Hematopoietic multipotent progenitor cell treated with erythropoietin and hydrocortisone succinate and interleukin-3 and kit ligand, for 6 days (in vitro differentiated cells): ENCODE measurements around the gene SLC25A40.
A peak's percentile ranks its signal among the peaks of the same experiment; 100 is the strongest.
"Not testable (repeated sequence)": the region's sequence is repeated elsewhere in the genome, so short reads cannot be mapped to it uniquely, and the experiment has no call there.

ENCODE experiments used
- DNase-seq: peaks from one replicate; pipeline ENCODE4 v3.0.0-alpha.2; 2015

The SLC25A40 gene

DNA sequence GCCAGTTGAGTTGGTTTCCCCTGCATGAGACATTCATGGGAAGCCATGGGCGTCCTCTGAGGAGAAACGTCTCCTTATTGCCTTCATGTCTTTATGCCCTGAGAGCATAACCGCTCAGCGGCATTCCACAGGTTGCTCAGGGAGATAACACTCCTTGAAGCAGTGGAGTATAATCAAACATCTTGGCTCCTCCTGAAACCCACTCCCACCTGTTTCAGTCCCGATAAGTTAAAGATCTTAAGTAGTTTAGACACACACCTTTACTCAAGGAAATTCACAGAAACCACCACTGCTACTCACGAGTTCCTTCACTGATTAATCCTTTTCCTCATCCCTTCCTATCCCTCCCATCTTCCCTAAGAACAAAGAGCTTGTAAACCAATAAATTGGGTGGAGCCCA lies 9.6 kb downstream of the SLC25A40 start:
- DNase-seq: not testable (repeated sequence)

- DNase-seq: no peak
Measured at GRCh38 chr7:87866089-87866488, 10.1 kb downstream of the SLC25A40 start.

DNA sequence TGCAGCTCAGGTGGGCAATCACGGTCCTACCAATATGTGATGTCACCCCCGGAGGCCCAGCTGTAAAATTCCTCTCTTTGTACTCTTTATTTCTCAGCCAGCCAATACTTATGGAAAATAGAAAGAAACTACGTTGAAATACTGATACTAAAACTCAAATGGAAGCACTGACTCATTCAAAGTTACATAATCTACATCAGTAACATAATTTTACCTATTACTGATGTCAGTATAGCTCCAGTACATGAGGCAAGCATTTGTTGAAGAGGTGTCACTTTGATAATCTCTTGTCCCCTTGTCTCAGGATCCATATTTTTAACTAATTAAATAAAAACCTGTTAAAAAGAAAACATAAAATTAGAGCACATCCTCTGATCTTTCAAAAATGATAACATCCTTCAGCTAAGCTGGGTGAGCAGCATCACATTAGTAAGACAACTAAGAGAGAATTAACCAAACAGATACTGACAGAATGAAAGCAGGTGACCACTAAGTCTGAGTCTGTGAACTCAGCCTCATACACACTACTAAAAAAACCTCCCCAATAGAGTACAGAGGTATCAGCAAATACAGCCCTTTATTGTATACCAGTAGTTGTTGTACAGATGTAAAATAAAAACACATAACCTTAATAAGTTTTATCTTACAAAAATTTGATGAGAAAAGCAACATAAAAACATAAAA lies 17.6 kb downstream of the SLC25A40 start:
- no peak for DNase-seq

DNA sequence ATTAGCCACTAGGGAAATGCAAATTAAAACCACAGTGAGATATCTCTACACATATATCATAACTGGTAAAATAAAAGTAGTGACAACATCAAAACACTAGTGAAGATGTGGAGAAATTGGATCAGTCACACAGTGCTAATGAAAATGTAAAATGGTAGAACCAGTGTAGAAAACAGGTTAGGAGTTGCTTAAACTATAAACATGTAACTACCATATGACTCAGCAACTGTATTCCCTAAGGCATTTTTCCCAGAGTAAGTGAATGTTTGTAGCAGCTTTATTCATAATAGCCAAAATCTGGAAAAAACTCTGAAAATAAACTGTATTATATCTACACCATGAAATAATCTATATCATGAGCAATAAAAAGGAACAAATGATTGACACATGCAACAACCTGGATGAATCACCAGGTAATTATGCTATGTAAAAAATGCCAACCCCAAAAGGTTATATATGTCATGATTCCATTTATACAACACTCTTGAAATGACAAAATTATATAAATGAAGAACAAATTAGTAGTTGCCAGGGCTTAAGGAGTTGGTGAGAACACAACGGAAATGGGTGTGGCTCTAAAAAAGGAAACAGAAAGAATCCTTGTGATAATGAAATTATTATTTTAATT lies 22.8 kb downstream of the SLC25A40 start:
- peak; percentile 35 for DNase-seq

- no peak for DNase-seq
Measured at GRCh38 chr7:87852306-87852705, 23.9 kb downstream of the SLC25A40 start.

DNA sequence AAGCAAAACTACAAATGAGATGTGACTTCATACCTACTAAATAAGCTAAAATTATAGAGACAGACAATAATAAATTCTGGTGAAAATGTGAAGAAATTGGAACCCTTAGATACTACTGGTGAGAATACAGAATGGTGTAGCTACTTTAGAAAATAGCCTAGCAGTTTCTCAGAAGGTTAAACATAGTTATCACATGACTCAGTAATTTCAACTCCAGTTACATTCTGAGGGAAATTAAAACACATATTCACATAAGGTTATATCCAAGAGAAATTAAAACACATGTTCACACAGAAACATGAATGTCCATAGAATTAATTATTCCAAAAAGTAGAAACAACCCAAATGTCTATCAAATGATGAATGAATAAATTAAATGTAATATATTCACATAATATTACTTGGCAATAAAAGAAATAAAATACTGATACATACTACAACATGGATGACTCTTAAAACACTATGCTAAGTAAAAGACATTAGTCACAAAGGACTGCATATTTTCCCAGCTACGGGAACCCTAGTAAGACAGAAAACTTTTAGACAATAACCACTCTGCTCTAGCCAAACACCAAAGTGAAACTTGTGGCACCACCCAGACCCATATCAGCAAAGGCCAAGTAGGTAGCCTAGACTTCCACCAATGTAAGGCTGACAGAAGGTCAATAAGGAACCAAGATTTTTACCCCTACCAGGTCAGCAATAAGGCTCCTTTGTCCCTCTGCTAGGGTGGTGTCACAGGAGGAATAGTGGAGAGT lies 25.1 kb downstream of the SLC25A40 start:
- DNase-seq: peak; percentile 33

GRCh38 chr7:87837597-87837996 lies 38.6 kb downstream of the SLC25A40 start:
- no peak for DNase-seq

DNA sequence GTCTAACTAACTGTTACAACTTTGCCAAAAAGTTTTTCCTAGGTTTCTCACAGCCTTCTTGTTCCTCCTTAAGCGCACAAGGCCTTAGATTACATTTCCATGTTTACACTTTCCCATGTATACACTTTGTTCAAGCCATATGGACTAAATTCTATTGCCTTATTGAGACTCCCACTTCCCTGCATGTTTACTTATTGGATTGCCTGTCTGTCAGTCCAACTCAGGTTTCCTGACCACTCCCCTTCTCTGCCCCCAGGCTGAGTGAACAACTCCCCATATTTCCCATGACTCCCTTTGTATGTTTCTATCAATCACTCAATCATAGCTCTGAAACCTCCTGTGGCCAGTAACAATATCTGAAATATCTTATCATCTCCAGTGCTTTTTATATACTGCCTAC lies 43.0 kb downstream of the SLC25A40 start:
- peak; percentile 4 for DNase-seq

- no peak for DNase-seq
Measured at GRCh38 chr7:87831097-87831496, 45.1 kb downstream of the SLC25A40 start.

DNA sequence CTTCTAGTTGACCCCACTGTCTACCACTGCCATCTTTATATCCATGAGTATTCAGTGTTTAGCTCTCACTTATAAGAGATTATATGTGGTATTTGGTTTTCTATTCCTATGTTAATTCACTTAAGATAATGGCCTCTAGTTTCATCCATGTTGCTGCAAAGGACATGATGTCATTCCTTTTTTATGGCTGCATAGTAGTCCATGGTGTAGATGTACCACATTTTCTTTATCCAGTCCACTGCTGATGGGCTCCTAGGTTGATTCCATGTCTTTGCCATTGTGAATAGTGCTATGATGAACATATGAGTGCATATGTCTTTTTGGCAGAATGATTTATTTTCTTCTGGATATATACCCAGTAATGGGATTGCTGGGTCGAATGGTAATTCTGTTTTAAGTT lies 47.8 kb downstream of the SLC25A40 start:
- DNase-seq: not testable (repeated sequence)

- not testable (repeated sequence) for DNase-seq
Measured at GRCh38 chr7:87825369-87825768, 50.8 kb downstream of the SLC25A40 start.

DNA sequence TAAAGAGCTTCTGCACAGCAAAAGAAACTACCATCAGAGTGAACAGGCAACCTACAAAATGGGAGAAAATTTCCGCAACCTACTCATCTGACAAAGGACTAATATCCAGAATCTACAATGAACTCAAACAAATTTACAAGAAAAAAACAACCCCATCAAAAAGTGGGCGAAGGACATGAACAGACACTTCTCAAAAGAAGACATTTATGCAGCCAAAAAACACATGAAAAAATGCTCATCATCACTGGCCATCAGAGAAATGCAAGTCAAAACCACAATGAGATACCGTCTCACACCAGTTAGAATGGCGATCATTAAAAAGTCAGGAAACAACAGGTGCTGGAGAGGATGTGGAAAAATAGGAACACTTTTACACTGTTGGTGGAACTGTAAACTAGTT lies 54.1 kb downstream of the SLC25A40 start:
- not testable (repeated sequence) for DNase-seq

DNA sequence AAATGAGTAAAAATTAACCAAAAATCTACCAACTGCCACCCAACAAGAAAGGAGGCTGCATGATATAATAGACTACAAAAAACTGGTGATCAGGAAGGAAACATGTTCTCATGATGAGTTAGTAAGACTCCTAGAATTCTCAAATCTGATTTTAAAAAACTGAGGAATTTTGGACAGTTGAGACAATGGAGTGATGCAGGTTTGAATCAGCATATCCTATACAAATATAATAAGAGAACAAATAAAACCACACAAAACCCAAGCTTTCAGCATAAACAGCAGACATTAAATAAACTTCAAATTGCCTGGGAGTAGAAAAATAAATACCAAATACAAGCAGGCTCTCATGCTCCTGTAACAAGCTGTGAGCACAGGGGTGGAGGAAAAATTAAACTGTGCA lies 57.8 kb downstream of the SLC25A40 start:
- no peak for DNase-seq

DNA sequence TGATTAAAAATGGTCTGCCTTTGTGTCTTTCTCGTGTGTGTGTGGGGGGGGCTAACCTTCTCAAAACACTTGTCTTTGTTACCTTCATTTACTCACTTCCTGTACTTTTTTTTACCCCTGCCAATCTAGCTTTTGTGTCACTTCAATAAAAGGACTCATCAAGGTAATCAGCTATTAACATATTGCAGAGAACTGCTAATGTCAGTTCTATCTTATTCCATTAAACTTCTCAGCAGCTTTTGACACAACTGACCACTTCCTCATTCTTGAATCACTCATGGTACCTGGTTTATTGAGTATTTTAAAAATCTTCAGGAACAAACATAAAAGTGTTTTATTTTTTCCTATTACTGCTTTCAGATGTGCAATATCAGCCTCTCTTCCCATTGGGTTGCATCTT lies 59.8 kb downstream of the SLC25A40 start:
- peak; percentile 38 for DNase-seq

GRCh38 chr7:87810726-87811125 lies 65.4 kb downstream of the SLC25A40 start:
- no peak for DNase-seq

- no peak for DNase-seq
Measured at GRCh38 chr7:87810130-87810529, 66.0 kb downstream of the SLC25A40 start.

DNA sequence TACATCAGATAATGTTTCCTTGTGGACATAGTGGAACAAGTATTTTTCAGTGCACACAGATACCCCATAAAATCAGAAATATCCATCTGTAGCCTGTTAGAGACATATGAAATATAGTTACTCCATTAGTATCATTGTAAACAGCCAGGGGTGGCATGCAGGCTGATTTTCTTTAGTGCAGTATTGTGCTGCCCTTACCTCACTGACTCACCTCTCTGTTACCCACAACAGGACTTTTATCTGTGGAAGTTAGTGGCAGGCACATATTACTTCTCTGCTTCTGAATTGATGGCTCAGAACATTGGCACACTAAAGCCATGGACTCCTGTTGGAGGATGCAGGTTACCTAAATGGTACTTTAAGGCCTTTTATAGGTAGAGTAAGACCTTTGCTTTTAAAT lies 70.0 kb downstream of the SLC25A40 start:
- DNase-seq: no peak

GRCh38 chr7:87797798-87798403 lies 78.3 kb downstream of the SLC25A40 start:
- peak; percentile 84 for DNase-seq

DNA sequence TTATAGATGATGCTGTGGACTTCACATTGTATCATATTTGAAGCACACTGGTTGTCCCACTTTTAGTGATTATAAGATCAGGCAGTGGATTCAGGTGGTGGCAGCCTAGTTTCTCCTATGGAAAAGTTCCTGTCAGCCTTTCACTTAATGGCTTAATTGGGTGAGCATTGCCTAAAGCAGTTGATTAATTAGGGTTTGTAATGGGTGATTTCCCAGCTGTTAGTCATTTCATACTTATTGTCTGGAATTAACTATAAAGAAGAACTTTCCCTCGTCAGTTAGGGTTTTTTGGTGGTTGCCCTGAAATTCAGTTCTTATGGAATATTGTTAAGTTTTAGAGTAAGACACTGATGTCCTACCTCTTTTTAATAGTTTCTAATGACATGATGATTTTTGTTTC lies 78.8 kb downstream of the SLC25A40 start:
- DNase-seq: no peak

DNA sequence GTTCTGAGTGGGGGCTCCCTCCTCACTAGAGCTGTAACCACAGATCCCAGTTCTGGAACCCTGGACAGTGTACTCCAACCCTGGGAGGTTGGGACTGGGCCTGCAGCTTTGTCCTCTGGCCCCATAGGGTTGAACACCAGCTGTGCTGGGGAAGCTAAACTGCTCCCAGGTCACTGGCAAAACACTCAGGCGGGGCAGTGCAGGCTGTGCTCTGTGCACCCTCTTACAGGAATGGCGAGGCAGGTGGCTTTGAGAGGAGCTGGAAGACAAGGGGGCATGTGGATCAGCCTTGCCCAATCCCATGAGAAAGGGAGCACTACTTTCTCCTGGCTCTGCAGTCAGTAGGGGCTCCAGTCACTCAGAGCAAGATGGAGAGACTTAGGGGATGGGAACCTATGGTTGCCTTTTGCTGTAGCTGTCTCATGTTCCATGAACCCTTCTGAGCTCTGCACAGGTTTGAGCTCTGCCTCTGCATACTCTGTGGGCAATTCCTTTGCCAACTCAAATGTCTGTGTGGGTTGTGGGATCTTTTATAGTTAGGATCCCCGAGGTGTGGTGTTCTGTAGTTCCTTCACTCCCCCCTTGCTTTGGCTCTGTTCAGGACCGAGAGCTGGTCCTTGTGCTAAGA lies 90.7 kb downstream of the SLC25A40 start:
- DNase-seq: no peak

DNA sequence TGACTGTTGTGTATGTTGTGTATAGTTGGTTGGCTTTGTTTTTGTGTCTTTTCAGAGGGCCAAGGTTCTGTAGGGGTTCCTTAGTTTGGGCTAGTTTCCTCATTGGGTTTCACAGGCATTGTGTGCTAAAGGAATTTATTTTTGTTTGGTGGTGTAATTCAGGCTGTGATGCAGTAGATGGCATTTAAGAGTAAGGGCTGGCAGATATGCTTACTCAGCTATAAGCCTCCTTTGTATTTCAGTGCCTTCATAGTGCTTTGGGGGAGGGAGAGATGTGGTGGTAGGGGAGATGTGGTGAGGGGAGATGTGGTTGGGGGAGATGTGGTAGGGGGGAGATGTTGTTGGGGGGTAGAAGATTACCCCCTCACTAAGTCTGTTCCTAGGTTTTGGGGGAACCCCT lies 91.7 kb downstream of the SLC25A40 start:
- peak; percentile 12 for DNase-seq
